Mesendoderm (in vitro differentiated cells): ENCODE results near the gene OTOS.

Source experiments
- DNase-seq: peaks from one replicate; pipeline ENCODE4 v3.0.0; 2013
- H2AK5ac ChIP-seq: 2 replicates; pipeline ENCODE4 v1.6.1; 2013; ENCODE audit warnings: low read length, inconsistent platforms
- H2BK120ac ChIP-seq: 2 replicates; pipeline ENCODE4 v1.6.1; 2013; ENCODE audit warnings: low read depth, mild to moderate bottlenecking, low read length, moderate library complexity, mixed read lengths
- H2BK15ac ChIP-seq: replicated peaks from 2 replicates; pipeline ENCODE4 v1.6.1; 2013; ENCODE audit warnings: low read depth, mild to moderate bottlenecking, moderate library complexity
- H2BK5ac ChIP-seq: 2 replicates; pipeline ENCODE4 v1.6.1; 2013; ENCODE audit warnings: low read length, inconsistent platforms
- H3K18ac ChIP-seq: 2 replicates; pipeline ENCODE4 v1.6.1; 2013; ENCODE audit warnings: mild to moderate bottlenecking, low read length, mixed read lengths
- H3K23ac ChIP-seq: one replicate; pipeline ENCODE4 v1.6.1; 2013; ENCODE audit warnings: low read length
- H3K27ac ChIP-seq: 2 replicates; pipeline ENCODE4 v1.5.1; 2013; ENCODE audit warnings: low read depth, mild to moderate bottlenecking, inconsistent platforms, low read length, moderate library complexity
- H3K27me3 ChIP-seq: 2 replicates; pipeline ENCODE4 v1.6.1; 2013; ENCODE audit warnings: low read length, control low read depth, mild to moderate bottlenecking, inconsistent platforms; ENCODE audit not compliant: insufficient read depth, poor library complexity
- H3K36me3 ChIP-seq: 2 replicates; pipeline ENCODE4 v1.6.1; 2013; ENCODE audit warnings: low read length, inconsistent platforms; ENCODE audit not compliant: control insufficient read depth, insufficient read depth
- H3K4ac ChIP-seq: one replicate; pipeline ENCODE4 v1.6.1; 2013; ENCODE audit warnings: low read depth, mild to moderate bottlenecking, low read length, moderate library complexity
- H3K4me1 ChIP-seq: 2 replicates; pipeline ENCODE4 v1.6.1; 2013; ENCODE audit warnings: low read depth, low read length, inconsistent platforms; ENCODE audit not compliant: control insufficient read depth
- H3K4me2 ChIP-seq: 2 replicates; pipeline ENCODE4 v1.6.1; 2013; ENCODE audit warnings: low read length
- H3K4me3 ChIP-seq: 2 replicates; pipeline ENCODE4 v1.5.1; 2013; ENCODE audit warnings: mild to moderate bottlenecking, low read length
- H3K56ac ChIP-seq: one replicate; pipeline ENCODE4 v1.6.1; 2013; ENCODE audit warnings: low read length
- H3K79me1 ChIP-seq: 2 replicates; pipeline ENCODE4 v1.6.1; 2013; ENCODE audit warnings: low read length, inconsistent platforms
- H3K79me2 ChIP-seq: 2 replicates; pipeline ENCODE4 v1.6.1; 2013; ENCODE audit warnings: mild to moderate bottlenecking, low read length; ENCODE audit not compliant: control insufficient read depth, insufficient read depth
- H3K9ac ChIP-seq: 2 replicates; pipeline ENCODE4 v1.6.1; 2013; ENCODE audit warnings: low read length, inconsistent platforms
- H4K5ac ChIP-seq: one replicate; pipeline ENCODE4 v1.6.1; 2013; ENCODE audit warnings: low read length
- H4K8ac ChIP-seq: one replicate; pipeline ENCODE4 v1.6.1; 2013; ENCODE audit warnings: low read depth, mild to moderate bottlenecking, control low read depth, low read length, moderate library complexity
- WGBS: extraction: QIAGEN DNeasy Blood & Tissue Kit; methylation state at CpG from one replicate; pipeline ENCODE4 v1.1.7; 2013; ENCODE audit warnings: low lambda C conversion rate, missing lambda C conversion rate; ENCODE audit not compliant: insufficient coverage; ENCODE audit errors: extremely low coverage; 5-methylcytosine and 5-hydroxymethylcytosine counted together

Gene OTOS

DNA sequence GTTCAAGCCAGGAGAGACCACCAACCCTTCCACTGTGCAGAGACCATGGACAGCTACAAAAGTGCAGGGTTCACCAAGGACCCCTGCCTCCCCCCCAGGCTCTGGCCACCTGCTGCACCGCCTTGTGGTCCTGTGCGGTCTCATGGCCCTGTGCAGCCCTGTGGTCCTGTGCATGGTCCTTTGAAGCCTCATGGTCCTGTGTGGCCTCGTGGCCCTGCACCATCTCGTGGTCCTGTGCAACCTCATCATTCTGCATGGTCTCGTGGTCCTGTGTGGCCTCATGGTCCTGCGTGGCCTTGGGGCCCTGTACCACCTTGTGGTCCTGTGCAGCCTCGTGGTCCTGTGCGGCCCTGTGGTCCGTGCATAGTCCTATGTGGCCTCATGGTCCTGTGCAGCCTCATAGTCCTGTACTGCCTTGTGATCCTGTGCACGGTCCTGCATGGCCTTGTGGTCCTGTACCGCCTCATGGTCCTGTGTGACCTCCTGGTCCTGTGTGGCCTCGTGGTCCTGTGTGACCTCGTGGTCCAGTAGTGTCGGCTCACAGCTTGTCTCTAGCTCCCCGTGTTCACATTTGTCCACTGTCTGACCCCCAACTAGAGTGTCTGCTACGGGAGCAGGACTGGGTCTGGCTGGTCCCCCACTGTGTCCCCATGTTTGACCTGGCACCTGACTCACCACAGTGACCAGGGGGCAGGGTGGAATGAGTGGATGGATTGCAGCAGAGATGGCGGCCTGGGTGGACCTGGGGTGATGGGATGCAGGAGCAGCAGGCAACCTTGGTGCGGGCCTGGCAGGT lies 20.0 kb upstream of the OTOS start:
- H4K8ac ChIP-seq: no peak overlapping the region
- no peak overlapping the region for H3K27ac ChIP-seq

GRCh38 chr2:240159251-240159839 lies 18.9 kb upstream of the OTOS start:
- no peak overlapping the region for H2BK120ac ChIP-seq
- H3K4ac ChIP-seq: no peak overlapping the region
- H3K27me3 ChIP-seq: no peaks in the 10 kb centered on the region
- H3K56ac ChIP-seq: no peak overlapping the region
- no CpG with 5 or more reads among the region's 21 CpGs for WGBS
- no peak overlapping the region for H3K9ac ChIP-seq
- no peak overlapping the region for H2BK5ac ChIP-seq
- no peak overlapping the region for H3K4me3 ChIP-seq
- no peak overlapping the region for H2BK15ac ChIP-seq
- no peak overlapping the region for H3K18ac ChIP-seq
- H3K79me1 ChIP-seq: no peaks in the 10 kb centered on the region
- no peak overlapping the region for H3K23ac ChIP-seq
- H3K27ac ChIP-seq: no peak overlapping the region
- H2AK5ac ChIP-seq: no peak overlapping the region
- H4K5ac ChIP-seq: no peak overlapping the region
- no peak for DNase-seq
- H4K8ac ChIP-seq: no peak overlapping the region
- H3K36me3 ChIP-seq: no peaks in the 10 kb centered on the region
- H3K4me2 ChIP-seq: no peak overlapping the region
- H3K4me1 ChIP-seq: no peaks in the 10 kb centered on the region
- H3K79me2 ChIP-seq: no peaks in the 10 kb centered on the region

More for the DNA sequence above, 20.0 kb upstream of the OTOS start:
- no peak overlapping the region for H2BK15ac ChIP-seq
- H3K18ac ChIP-seq: no peak overlapping the region
- no peaks in the 10 kb centered on the region for H3K79me2 ChIP-seq
- H2BK5ac ChIP-seq: no peak overlapping the region
- H3K27me3 ChIP-seq: no peaks in the 10 kb centered on the region
- H3K4me1 ChIP-seq: no peaks in the 10 kb centered on the region
- H2AK5ac ChIP-seq: no peak overlapping the region
- no peak overlapping the region for H3K23ac ChIP-seq
- H3K4ac ChIP-seq: no peak overlapping the region
- no peak overlapping the region for H3K4me2 ChIP-seq
- no peak overlapping the region for H4K5ac ChIP-seq
- no peak overlapping the region for H3K4me3 ChIP-seq
- no peaks in the 10 kb centered on the region for H3K79me1 ChIP-seq
- DNase-seq: no peak
- H3K9ac ChIP-seq: no peak overlapping the region
- no peaks in the 10 kb centered on the region for H3K36me3 ChIP-seq
- no peak overlapping the region for H2BK120ac ChIP-seq
- H3K56ac ChIP-seq: no peak overlapping the region
- WGBS: no CpG with 5 or more reads among the region's 18 CpGs

DNA sequence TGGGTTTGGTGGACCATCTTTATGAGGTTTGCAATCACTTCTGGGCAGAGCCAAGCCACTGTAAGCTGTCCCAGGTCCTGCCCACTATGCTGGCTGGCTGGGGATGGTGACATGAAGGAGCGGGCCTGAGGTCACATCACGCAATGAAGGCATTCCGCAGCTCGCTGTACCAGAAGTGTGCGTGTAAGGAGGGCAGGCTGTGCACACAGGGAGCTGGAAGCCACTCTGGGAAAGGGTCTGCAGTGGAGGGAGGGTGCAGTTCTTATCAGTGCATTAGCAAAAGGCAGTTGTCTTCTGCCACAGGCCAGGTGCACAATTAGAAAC lies 16.7 kb upstream of the OTOS start:
- no peak overlapping the region for H3K18ac ChIP-seq
- no peak overlapping the region for H3K23ac ChIP-seq
- no peak overlapping the region for H3K9ac ChIP-seq
- H3K56ac ChIP-seq: no peak overlapping the region
- no peak overlapping the region for H4K8ac ChIP-seq
- H2AK5ac ChIP-seq: no peak overlapping the region
- no peaks in the 10 kb centered on the region for H3K79me1 ChIP-seq
- no peak overlapping the region for H3K27ac ChIP-seq
- H3K79me2 ChIP-seq: no peaks in the 10 kb centered on the region
- WGBS: no CpG with 5 or more reads among the region's 5 CpGs
- H4K5ac ChIP-seq: no peak overlapping the region
- H2BK5ac ChIP-seq: no peak overlapping the region
- DNase-seq: no peak
- H2BK120ac ChIP-seq: no peak overlapping the region
- H3K4me3 ChIP-seq: no peak overlapping the region
- H3K4me2 ChIP-seq: no peak overlapping the region
- no peaks in the 10 kb centered on the region for H3K36me3 ChIP-seq
- no peak overlapping the region for H3K4ac ChIP-seq
- H3K27me3 ChIP-seq: no peaks in the 10 kb centered on the region
- no peak overlapping the region for H2BK15ac ChIP-seq
- H3K4me1 ChIP-seq: no peaks in the 10 kb centered on the region

- Histone ChIP-seq H3K18ac (no peak overlapping the region), H3K4ac (no peak overlapping the region), H3K27me3 (no peaks in the 10 kb centered on the region), H3K4me3 (no peak overlapping the region), H3K79me1 (no peaks in the 10 kb centered on the region), H3K9ac (no peak overlapping the region), H4K8ac (no peak overlapping the region), H3K56ac (no peak overlapping the region), H2BK120ac (no peak overlapping the region), H2BK5ac (no peak overlapping the region), H3K79me2 (no peaks in the 10 kb centered on the region), H3K4me1 (no peaks in the 10 kb centered on the region), H2AK5ac (no peak overlapping the region), H3K27ac (no peak overlapping the region), H3K23ac (no peak overlapping the region), H2BK15ac (no peak overlapping the region), H4K5ac (no peak overlapping the region), H3K36me3 (no peaks in the 10 kb centered on the region), H3K4me2 (no peak overlapping the region)
- no CpG with 5 or more reads among the region's 29 CpGs for WGBS
- no peak for DNase-seq
Observed at GRCh38 chr2:240156435-240157146, 16.1 kb upstream of the OTOS start.

DNA sequence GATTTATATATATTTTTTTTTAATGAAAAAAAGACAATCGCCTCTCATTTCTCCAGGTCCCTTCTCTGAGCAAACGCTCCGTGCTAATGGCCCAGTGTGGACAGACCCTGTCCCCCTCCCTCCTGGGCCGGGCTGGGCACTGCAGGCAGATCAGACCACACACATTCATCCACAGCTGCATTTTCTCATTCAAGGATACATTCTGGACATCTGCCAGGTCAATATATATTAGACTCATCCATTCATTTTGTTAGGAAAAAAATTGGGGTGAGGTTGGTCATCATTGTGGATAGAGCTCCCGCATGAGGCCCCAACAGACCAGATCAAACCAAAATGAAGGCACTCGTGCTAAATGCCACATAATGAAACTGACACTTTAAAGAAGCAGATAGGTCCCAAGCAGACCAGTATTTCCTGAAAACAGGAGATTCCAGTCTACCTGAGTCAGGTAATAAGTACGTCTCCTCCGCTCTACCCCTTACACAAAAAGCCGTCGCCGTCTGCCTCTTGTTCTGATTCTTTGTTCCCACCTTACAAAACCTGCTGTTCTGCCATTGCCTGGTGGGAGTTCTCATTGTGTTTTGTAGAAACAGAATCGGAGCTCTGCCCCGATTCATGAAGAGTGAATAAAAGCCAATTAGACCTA lies 15.4 kb upstream of the OTOS start:
- no peaks in the 10 kb centered on the region for H3K79me1 ChIP-seq
- H2BK15ac ChIP-seq: no peak overlapping the region
- no peak overlapping the region for H2BK120ac ChIP-seq
- H3K27me3 ChIP-seq: no peaks in the 10 kb centered on the region
- no peaks in the 10 kb centered on the region for H3K36me3 ChIP-seq
- H3K23ac ChIP-seq: no peak overlapping the region
- no peak overlapping the region for H3K56ac ChIP-seq
- DNase-seq: no peak
- no peak overlapping the region for H3K4me3 ChIP-seq
- no peak overlapping the region for H2AK5ac ChIP-seq
- H3K79me2 ChIP-seq: no peaks in the 10 kb centered on the region
- H3K18ac ChIP-seq: no peak overlapping the region
- H3K9ac ChIP-seq: no peak overlapping the region
- no peak overlapping the region for H3K4ac ChIP-seq
- H3K4me2 ChIP-seq: no peak overlapping the region
- no peak overlapping the region for H2BK5ac ChIP-seq
- WGBS: no CpG with 5 or more reads among the region's 13 CpGs
- no peaks in the 10 kb centered on the region for H3K4me1 ChIP-seq
- H3K27ac ChIP-seq: no peak overlapping the region
- no peak overlapping the region for H4K8ac ChIP-seq
- no peak overlapping the region for H4K5ac ChIP-seq
